ENCODE results near the gene CDC42BPG. TPM values are rescaled to one million over a fixed set of nuclear protein-coding genes. Genes with fewer than 3 reads are reported as not detected.
"Not testable (repeated sequence)": the region's sequence is repeated elsewhere in the genome, so short reads cannot be mapped to it uniquely, and the experiment has no call there.

Gene CDC42BPG
- total RNA-seq, 1 experiment from 2014 or later = 26.5 TPM

- Mint-ChIP-seq H3K4me3 (ENCODE audit: low read depth, unreplicated experiment) (no peak overlapping the region), H3K9me3 (ENCODE audit: low read depth, unreplicated experiment) (no peaks in the 10 kb centered on the region), H3K27ac (ENCODE audit: unreplicated experiment) (peak overlapping the region; percentile 72), H3K4me1 (ENCODE audit: low read depth, unreplicated experiment) (peaks cover 59% of the 10 kb centered on the region), H3K27me3 (ENCODE audit: unreplicated experiment) (no peaks in the 10 kb centered on the region), H3K36me3 (ENCODE audit: insufficient read depth, unreplicated experiment) (peaks cover 56% of the 10 kb centered on the region)
- intact Hi-C loops (cut with micrococcal nuclease; ENCODE audit: unreplicated experiment) = loop anchor here (5.0 to 10.0 kb wide), 3 partner anchors 148 to 266 kb away; partner anchors contain the start of genes ARL2, BATF2, TM7SF2 and ZNHIT2
- CTCF ChIA-PET = interaction anchor here (0.5 to 4.3 kb wide), 15 partner anchors 10 to 468 kb away, joined by 3 to 49 read pairs (median 4); partner anchors contain the start of genes ARL2, ATG2A, BATF2 and EHD1
- BruUV-seq (replicated peaks) = no TSS peak
- TF ChIP-seq CTCF (IDR thresholded peaks at IDR 0.05; ENCODE audit: unreplicated experiment) = peak; percentile 18
- peak; percentile 76 for DNase-seq
These were observed 4.6 kb upstream of the CDC42BPG start for GRCh38 chr11:64848826-64849597.

GRCh38 chr11:64848214-64848825 is 3.9 kb upstream of the CDC42BPG start:
- TF ChIP-seq CTCF (IDR thresholded peaks at IDR 0.05; ENCODE audit: unreplicated experiment) = no peak
- Mint-ChIP-seq H3K4me3 (ENCODE audit: low read depth, unreplicated experiment) (no peak overlapping the region), H3K27me3 (ENCODE audit: unreplicated experiment) (no peaks in the 10 kb centered on the region), H3K9me3 (ENCODE audit: low read depth, unreplicated experiment) (no peaks in the 10 kb centered on the region), H3K4me1 (ENCODE audit: low read depth, unreplicated experiment) (peaks cover 64% of the 10 kb centered on the region), H3K36me3 (ENCODE audit: insufficient read depth, unreplicated experiment) (peaks cover 57% of the 10 kb centered on the region), H3K27ac (ENCODE audit: unreplicated experiment) (peak overlapping the region; percentile 72)
- no peak for DNase-seq
- no TSS peak for BruUV-seq (replicated peaks)
- CTCF ChIA-PET = interaction anchor here (0.5 to 4.3 kb wide), 17 partner anchors 9 to 166 kb away, joined by 3 to 49 read pairs (median 4); partner anchors contain the start of genes ARL2, ATG2A, BATF2 and EHD1
- intact Hi-C loops (cut with micrococcal nuclease; ENCODE audit: unreplicated experiment) = loop anchor here (5.0 to 10.0 kb wide), 3 partner anchors 149 to 266 kb away; partner anchors contain the start of genes ARL2, BATF2, TM7SF2 and ZNHIT2

- intact Hi-C loops (cut with micrococcal nuclease; ENCODE audit: unreplicated experiment) = loop anchor here (2.0 to 10.0 kb wide), 4 partner anchors 42 to 268 kb away; partner anchors contain the start of genes ARL2, BATF2, TM7SF2 and ZNHIT2
- TF ChIP-seq CTCF (IDR thresholded peaks at IDR 0.05; ENCODE audit: unreplicated experiment) = peak; percentile 94
- H3K27me3 Mint-ChIP-seq (ENCODE audit: unreplicated experiment) = no peaks in the 10 kb centered on the region
- H3K9me3 Mint-ChIP-seq (ENCODE audit: low read depth, unreplicated experiment) = no peaks in the 10 kb centered on the region
- peaks cover 65% of the 10 kb centered on the region for H3K4me1 Mint-ChIP-seq (ENCODE audit: low read depth, unreplicated experiment)
- H3K4me3 Mint-ChIP-seq (ENCODE audit: low read depth, unreplicated experiment) = no peak overlapping the region
- no TSS peak for BruUV-seq (replicated peaks)
- DNase-seq = peak; percentile 97
- CTCF ChIA-PET = interaction anchor here (0.6 to 4.3 kb wide), 9 partner anchors 21 to 160 kb away, joined by 3 to 49 read pairs (median 12); partner anchors contain the start of genes BATF2 and EHD1
- peaks cover 55% of the 10 kb centered on the region for H3K36me3 Mint-ChIP-seq (ENCODE audit: insufficient read depth, unreplicated experiment)
- peak overlapping the region; percentile 33 for H3K27ac Mint-ChIP-seq (ENCODE audit: unreplicated experiment)
These were observed 2.7 kb upstream of the CDC42BPG start for GRCh38 chr11:64846998-64847666.

GRCh38 chr11:64845776-64846129 is 1.3 kb upstream of the CDC42BPG start:
- H3K27ac Mint-ChIP-seq (ENCODE audit: unreplicated experiment); DNase-seq; H3K9me3 Mint-ChIP-seq (ENCODE audit: low read depth, unreplicated experiment); H3K27me3 Mint-ChIP-seq (ENCODE audit: unreplicated experiment); BruUV-seq (replicated peaks): not testable (repeated sequence)
- H3K4me1 Mint-ChIP-seq (ENCODE audit: low read depth, unreplicated experiment) = peaks cover 51% of the 10 kb centered on the region
- peak overlapping the region; percentile 92 for H3K4me3 Mint-ChIP-seq (ENCODE audit: low read depth, unreplicated experiment)
- intact Hi-C loops (cut with micrococcal nuclease; ENCODE audit: unreplicated experiment) = loop anchor here (2.0 to 10.0 kb wide), 4 partner anchors 43 to 269 kb away; partner anchors contain the start of genes ARL2, BATF2, TM7SF2 and ZNHIT2
- peaks cover 52% of the 10 kb centered on the region for H3K36me3 Mint-ChIP-seq (ENCODE audit: insufficient read depth, unreplicated experiment)
- CTCF ChIA-PET = interaction anchor here (1.0 to 4.3 kb wide), 3 partner anchors 42 to 151 kb away, joined by 3 to 49 read pairs (median 11); partner anchors contain the start of gene BATF2
